HG03558 (cell line): ENCODE data around the gene SPRR1B.
"Not testable (repeated sequence)": the region's sequence is repeated elsewhere in the genome, so short reads cannot be mapped to it uniquely, and the experiment has no call there.

Source experiments
- ATAC-seq: cut with Tn5 transposase; IDR thresholded peaks from one replicate; pipeline ENCODE4 v1.9.1; 2021; ENCODE audit warnings: moderate number of reproducible peaks; ENCODE audit not compliant: unreplicated experiment; ENCODE audit errors: extremely low read depth

Gene SPRR1B

DNA sequence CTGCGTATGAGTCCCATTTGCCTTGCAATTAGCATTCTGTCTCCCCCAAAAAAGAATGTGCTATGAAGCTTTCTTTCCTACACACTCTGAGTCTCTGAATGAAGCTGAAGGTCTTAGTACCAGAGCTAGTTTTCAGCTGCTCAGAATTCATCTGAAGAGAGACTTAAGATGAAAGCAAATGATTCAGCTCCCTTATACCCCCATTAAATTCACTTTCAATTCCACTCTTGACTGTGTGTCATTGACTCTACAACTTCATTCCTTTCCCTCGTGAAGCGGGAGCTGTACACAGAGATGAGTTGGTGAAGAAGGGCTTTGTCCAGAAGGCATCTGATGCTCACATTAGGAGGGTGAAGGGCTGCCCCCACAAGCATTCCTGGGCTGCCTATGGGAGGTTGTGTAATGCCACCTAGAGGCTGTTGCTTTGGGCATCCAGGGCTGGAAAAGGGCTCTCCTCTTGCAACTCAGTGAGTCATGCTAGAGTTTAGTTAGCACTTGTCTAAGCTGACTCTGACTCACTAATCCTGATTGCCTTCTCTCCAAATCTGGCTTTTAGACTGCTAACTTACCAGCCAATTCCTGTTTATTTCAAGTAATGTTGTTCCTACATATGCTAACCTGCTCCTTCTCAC is 1.8 kb downstream of the SPRR1B start:
- ATAC-seq, result no peak

DNA sequence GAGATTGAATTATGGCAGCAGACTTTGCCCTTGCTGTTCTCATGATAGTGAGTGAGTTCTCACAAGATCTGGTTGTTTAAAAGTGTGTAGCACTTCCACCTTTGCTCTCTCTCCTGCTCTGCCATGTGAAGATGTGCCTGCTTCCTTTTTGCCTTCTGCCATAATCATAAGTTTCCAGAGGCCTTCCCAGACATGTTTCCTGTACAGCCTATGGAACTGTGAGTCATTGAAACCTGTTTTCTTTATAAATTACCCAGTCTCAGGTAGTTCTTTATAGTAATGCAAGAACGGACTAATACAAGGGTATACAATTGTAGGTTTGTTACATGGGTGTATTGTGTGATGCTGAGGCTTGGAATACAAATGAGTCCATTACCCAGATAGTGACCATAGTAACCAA is 4.2 kb downstream of the SPRR1B start:
- ATAC-seq, result no peak

DNA sequence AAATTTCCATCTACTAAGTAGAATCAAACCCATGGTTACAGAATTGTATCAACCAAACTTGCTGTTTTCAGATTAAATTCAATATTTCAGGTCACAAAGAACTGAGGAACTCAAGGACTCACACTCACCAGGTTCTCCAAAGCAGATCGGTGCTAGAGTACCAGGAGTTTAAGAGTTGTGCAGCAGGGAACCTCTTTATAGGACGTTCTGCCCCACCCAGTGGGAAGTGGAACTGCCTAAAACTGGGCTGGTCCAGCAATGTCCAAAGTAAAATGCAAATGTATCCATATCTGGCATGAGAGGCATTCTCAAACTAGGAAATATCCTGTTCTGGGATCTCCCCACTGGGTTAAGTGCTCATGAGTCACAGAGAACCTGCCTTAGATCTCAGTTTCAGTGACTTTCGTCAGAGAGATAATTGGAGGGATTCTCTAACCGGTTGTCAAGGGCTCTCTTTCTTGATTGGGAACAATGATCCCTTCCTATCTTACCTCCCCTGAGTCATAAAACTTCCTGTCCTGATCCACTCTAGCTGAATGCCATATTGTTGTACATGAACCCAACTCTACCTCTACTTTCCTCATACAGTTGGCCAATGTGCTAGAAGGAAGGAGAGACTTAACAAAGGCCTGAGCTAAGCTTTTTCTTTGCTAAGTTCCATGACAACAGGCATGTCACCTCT is 10.1 kb downstream of the SPRR1B start, which contains the start of gene SPRR2D:
Gene SPRR2D, minus strand, starts transcription at position 171 of the 682 bp plus-strand sequence. CDS start 774 bp downstream, outside the sequence.
- ATAC-seq, result no peak

DNA sequence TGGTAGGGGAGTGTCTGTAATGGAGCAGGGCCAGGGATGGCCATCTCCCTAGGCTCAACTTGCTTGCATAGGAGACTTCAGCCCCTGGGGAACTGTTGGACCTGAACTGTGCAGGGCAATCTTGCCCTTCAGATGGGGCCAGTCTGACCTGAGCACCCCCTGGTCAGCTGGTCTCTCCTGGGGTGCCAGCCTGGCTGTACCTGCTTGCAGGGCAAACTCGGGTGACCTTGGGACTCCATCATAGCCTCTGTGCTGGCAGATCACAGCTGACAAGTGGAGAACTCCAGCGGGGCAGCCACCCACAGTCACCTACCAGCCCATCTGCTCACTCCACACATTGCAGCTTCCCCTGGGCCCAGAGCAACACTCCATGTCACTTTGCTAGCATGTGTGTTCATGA is 18.2 kb downstream of the SPRR1B start:
- ATAC-seq, result no peak

DNA sequence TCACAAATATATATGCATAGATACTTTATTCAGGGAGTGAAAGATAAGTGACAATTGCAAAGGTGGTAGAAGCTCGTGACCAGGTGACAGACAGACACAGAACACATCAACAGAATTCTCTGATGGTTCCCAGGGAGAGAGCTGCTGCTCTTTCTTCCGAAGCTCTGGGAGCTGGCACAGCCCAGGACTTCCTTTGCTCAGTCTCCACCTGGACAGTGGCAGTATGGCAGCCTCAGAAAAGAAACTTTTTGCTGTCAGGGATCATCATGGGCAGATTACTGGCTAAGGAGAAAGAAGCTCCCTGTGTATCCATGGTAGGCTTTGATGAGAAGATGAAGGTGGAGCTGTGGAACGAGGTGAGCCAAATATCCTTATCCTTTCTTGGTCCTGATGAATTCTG is 25.1 kb downstream of the SPRR1B start:
- ATAC-seq, result not testable (repeated sequence)

DNA sequence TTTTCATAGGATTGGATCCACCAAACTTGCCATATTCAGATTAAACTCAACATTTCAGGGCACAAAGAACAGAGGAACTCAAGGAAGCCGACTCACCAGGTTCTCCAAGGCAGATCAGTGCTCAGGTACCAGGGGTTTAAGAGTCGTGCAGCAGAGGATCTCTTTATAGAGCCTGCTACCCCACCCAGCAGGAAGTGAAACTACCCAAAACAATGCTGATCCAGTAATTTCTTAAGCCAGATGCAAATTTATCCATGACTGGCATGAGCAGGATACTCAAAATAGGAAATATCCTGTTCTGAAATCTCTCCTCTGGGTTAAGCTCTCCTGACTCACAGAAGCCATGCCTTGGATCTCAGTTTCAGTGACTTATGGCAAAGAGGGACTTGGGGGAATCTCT is 26.4 kb downstream of the SPRR1B start, which contains the start of gene SPRR2A:
Gene SPRR2A, minus strand, starts transcription at position 138 of the 400 bp plus-strand sequence. CDS start 777 bp downstream, outside the sequence.
- ATAC-seq, result no peak

DNA sequence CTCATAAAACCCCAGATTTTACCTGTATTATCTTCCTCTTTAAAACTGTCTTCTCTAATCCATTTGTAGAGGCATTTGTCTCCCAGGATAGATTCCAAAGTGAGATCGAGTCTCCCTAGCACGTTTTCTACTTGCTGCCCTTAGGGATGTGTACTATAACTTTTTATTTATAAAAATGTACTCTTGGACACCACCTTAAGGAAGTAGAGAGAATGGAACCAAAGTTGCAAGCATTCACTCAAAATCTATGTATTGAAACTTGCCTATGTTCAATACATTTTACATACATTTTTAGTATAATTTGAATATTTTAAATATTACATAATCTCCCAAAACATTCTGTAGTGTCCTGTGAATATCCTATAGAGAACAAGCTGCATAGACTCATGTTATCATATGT is 27.2 kb downstream of the SPRR1B start:
- no peak for ATAC-seq

DNA sequence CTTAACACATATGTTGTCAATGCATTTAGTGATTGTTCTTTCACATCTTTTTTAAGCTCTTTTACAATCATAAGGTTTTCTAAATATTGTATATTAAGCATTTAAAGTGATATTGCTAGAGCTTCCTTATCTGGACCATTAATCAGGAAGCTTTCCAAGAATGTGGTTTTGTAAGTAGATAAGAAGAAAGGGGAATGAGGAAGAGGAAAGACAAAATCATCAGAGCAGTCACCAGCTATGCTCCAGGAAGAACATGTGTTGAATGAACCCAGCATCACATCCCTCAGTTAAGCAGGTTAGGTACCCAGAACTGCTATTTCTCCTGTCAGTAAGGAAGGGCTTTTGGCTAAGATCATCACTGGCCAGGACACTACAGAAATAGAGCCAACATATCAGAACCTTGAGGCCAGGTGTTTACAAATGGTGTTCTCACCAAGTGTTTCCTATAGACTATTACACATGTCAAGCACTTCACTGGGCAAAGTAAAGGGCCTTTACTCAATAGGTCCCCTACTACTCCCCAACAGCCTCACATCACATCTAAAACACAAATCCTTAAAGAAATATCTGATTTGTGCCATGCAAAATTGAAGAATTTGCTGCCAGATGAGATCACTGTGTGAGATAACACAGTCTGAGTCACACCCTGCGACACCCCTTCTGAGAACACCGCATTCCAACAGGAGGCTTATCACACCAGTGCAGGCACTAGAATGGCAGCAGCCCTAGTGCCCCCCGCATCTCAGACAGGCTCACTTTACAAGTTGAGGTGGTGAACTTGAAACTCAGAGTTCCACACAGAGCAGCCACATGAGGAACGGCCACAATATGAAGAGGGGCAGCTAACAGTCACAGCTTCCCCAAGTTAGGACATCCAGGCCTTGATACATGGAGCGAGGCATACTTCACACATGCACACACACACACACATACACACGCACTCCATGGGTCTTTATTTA is 28.1 kb downstream of the SPRR1B start:
- ATAC-seq, result no peak

DNA sequence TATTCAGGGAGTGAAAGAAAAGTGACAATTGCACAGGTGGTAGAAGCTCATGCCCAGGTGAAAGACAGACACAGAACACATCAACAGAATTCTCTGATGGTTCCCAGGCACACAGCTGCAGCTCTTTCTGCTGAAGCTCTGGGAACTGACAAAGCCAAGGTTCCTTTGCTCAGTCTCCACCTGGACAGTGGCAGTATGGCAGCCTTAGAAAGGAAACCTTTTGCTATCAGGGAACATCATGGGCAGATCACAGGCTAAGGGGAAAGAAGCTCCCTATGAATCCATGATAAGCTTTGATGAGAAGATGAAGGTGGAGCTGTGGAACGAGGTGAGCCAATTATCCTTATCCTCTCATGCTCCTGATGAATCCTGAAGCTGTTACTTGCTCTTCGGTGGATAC is 39.2 kb downstream of the SPRR1B start:
- ATAC-seq, result no peak

DNA sequence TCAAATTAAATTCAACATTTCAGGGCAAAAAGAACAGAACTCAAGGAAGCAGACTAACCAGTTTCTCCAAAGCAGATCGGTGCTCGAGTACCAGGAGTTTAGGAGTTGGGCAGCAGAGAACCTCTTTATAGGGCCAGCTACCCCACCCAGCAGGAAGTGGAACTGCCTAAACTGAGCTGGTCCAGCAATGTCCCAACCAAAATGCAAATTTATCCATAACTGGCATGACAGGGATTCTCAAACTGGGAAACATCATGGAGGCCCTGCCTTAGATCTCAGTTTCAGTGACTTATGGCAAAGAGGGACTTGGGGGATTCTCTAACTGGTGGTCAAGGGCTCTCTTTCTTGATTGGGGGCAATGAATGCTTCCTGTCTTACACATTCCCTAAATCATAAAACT is 40.5 kb downstream of the SPRR1B start, which contains the start of gene SPRR2B:
Gene SPRR2B, minus strand, starts transcription at position 101 of the 400 bp plus-strand sequence. CDS start 772 bp downstream, outside the sequence.
- ATAC-seq, result no peak

DNA sequence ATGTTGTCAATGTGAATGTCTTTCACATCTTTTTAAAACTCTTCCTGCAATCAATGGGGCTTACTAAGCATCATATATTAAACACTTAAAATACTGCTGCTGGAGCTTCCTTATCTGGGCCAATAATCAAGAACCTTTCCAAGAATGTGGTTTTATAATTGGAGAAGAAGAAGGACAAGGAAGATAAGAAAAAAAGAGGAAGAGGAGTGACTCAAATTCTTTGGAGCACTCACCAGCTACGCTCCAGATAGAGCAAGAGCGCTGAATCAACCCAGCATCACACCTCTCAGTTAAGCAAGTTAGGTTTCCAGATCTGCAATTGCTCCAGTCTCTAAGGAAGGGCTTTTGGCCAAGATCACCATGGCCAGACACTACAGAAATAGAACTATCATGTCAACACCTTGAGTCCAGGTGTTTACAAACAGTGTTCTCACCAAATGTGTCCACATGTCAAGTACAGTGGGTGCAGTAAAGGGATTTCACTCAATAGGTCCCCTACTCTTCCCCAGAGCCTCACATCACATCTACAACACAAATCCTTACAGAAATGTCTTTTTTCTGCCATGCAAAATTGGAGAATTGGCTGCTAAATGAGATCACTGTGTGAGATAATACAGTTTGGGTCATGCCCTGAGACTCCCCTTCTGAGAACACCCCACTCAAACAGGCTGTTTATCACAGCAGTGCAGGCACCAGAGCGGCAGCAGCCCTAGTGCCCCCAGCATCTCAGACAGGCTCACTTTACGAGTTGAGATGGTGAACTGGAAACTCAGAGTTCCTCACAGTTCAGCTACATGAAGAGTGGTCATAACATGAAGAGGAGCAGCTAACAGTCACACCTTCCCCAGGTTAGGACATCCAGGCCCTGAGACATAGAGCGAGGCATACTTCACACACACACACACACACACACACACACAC is 42.1 kb downstream of the SPRR1B start:
- no peak for ATAC-seq

DNA sequence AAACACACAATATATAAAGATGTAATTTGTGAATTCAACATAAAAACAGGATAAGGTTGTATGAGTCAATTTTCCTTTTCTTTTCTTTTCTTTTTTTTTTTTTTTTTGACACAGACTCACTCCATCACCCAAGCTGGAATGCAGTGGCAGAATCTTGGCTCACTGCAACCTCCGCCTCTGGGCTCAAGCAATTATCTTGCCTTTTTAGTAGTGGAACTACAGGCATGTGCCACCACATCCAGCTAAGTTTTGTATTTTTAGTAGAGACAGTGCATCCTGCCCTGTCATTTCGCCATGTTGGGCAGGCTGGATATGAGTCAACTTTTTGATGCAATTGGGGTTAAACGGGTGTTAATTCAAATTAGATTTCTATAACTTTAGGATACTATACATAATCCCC is 50.7 kb downstream of the SPRR1B start:
- ATAC-seq, result no peak
